IMR-90 (cell line): ENCODE data around the gene PPRC1. TPM values are rescaled to one million over a fixed set of nuclear protein-coding genes. Genes with fewer than 3 reads are reported as not detected.

Experiments used
- ATAC-seq: fragments of 200-7000 bp; cut with Tn5 transposase; 2 replicates; pipeline ENCODE4 v1.9.1; 2020; ENCODE audit warnings: low read depth, mild to moderate bottlenecking, moderate library complexity
- BruUV-seq: library from RNA; stranded (reverse); fragments of 400-500 nt; replicated peaks from 2 replicates; lab custom pipeline; 2021; lab: Mats Ljungman, UMichigan
- CTCF ChIA-PET: fragments of 300-600 bp; formaldehyde crosslinking; extraction: SDS; loops from one replicate; lab custom pipeline; 2021; ENCODE audit warnings: antibody characterized with exemption; lab: Yijun Ruan, JAX
- POLR2A ChIA-PET: fragments of 300-600 bp; sonication (Branson Sonifier 250); formaldehyde crosslinking; loops from one replicate; lab custom pipeline; 2022; ENCODE audit warnings: antibody characterized with exemption; ENCODE audit not compliant: unreplicated experiment; lab: Charles Lee
- DNase-seq: peaks from one replicate; pipeline ENCODE4 v3.0.0; 2013
- H2AFZ ChIP-seq: replicated peaks from 2 replicates; pipeline ENCODE3; 2013; ENCODE audit warnings: low read length, mild to moderate bottlenecking; ENCODE audit not compliant: poor library complexity
- H2AK5ac ChIP-seq: 2 replicates; pipeline ENCODE4 v1.6.1; 2013; ENCODE audit warnings: low read depth, low read length, inconsistent platforms
- H2AK9ac ChIP-seq: replicated peaks from 2 replicates; pipeline ENCODE3; 2013; ENCODE audit warnings: mild to moderate bottlenecking, low read depth, low read length, moderate library complexity; ENCODE audit not compliant: poor library complexity
- H2BK120ac ChIP-seq: 2 replicates; pipeline ENCODE4 v1.6.1; 2013; ENCODE audit warnings: low read depth, low read length, inconsistent platforms
- H2BK15ac ChIP-seq: 3 replicates; pipeline ENCODE4 v1.6.1; 2013; ENCODE audit warnings: low read depth, low read length, inconsistent platforms
- H2BK20ac ChIP-seq: 2 replicates; pipeline ENCODE4 v1.6.1; 2013; ENCODE audit warnings: low read depth, mild to moderate bottlenecking, inconsistent platforms, low read length, moderate library complexity
- H2BK5ac ChIP-seq: 2 replicates; pipeline ENCODE4 v1.6.1; 2013; ENCODE audit warnings: mild to moderate bottlenecking, low read depth, low read length, inconsistent platforms; ENCODE audit not compliant: poor library complexity, severe bottlenecking
- H3K14ac ChIP-seq: replicated peaks from 2 replicates; pipeline ENCODE4 v1.6.1; 2013; ENCODE audit warnings: low read depth, low read length, inconsistent platforms
- H3K18ac ChIP-seq: 2 replicates; pipeline ENCODE4 v1.6.1; 2013; ENCODE audit warnings: low read depth, low read length, control low read depth
- H3K23ac ChIP-seq: 2 replicates; pipeline ENCODE4 v1.6.1; 2013; ENCODE audit warnings: low read depth, low read length, inconsistent platforms
- H3K27ac ChIP-seq: 2 replicates; pipeline ENCODE4 v1.5.1; 2013; ENCODE audit warnings: mild to moderate bottlenecking, control low read depth, low read length; ENCODE audit not compliant: insufficient read depth
- H3K27me3 ChIP-seq: 2 replicates; pipeline ENCODE4 v1.6.1; 2013; ENCODE audit warnings: low read length; ENCODE audit not compliant: control insufficient read depth, insufficient read depth
- H3K36me3 ChIP-seq: 2 replicates; pipeline ENCODE4 v1.6.1; 2013; ENCODE audit warnings: low read length, mixed read lengths; ENCODE audit not compliant: control insufficient read depth, insufficient read depth
- H3K4ac ChIP-seq: 2 replicates; pipeline ENCODE4 v1.6.1; 2013; ENCODE audit warnings: low read depth, low read length, inconsistent platforms
- H3K4me1 ChIP-seq: 2 replicates; pipeline ENCODE4 v1.6.1; 2013; ENCODE audit warnings: low read length, mixed read lengths; ENCODE audit not compliant: control insufficient read depth, insufficient read depth
- H3K4me2 ChIP-seq: 2 replicates; pipeline ENCODE4 v1.6.1; 2013; ENCODE audit warnings: low read depth, mild to moderate bottlenecking, control low read depth, low read length, moderate library complexity
- H3K4me3 ChIP-seq: 2 replicates; pipeline ENCODE4 v1.5.1; 2013; ENCODE audit warnings: low read depth, mild to moderate bottlenecking, control low read depth, low read length, moderate library complexity; ENCODE audit not compliant: insufficient read depth
- H3K56ac ChIP-seq: 2 replicates; pipeline ENCODE4 v1.6.1; 2013; ENCODE audit warnings: low read length, inconsistent platforms; ENCODE audit not compliant: insufficient read depth; ENCODE audit errors: extremely low read depth
- H3K79me1 ChIP-seq, 2 experiments: 2 replicates each; pipeline ENCODE4 v1.6.1; 2013; ENCODE audit warnings: low read length in 2 of 2, inconsistent platforms in 1 of 2, low read depth in 1 of 2
- H3K9ac ChIP-seq: 2 replicates; pipeline ENCODE4 v1.6.1; 2013; ENCODE audit warnings: low read depth, low read length, control low read depth
- H3K9me1 ChIP-seq: 2 replicates; pipeline ENCODE4 v1.6.1; 2013; ENCODE audit warnings: low read length, inconsistent platforms; ENCODE audit not compliant: insufficient read depth
- H3K9me3 ChIP-seq: 2 replicates; pipeline ENCODE4 v1.6.1; 2013; ENCODE audit warnings: low read length; ENCODE audit not compliant: control insufficient read depth, insufficient read depth
- H4K20me1 ChIP-seq: 2 replicates; pipeline ENCODE4 v1.6.1; 2013; ENCODE audit warnings: low read length, inconsistent platforms; ENCODE audit not compliant: insufficient read depth
- H4K5ac ChIP-seq: 2 replicates; pipeline ENCODE4 v1.6.1; 2013; ENCODE audit warnings: mild to moderate bottlenecking, low read depth, low read length, control low read depth
- H4K8ac ChIP-seq, 2 experiments: 2 replicates each; pipeline ENCODE4 v1.6.1; 2013; ENCODE audit warnings: low read depth in 2 of 2, low read length in 2 of 2, control low read depth in 1 of 2, inconsistent platforms in 1 of 2
- H4K91ac ChIP-seq: 2 replicates; pipeline ENCODE4 v1.6.1; 2013; ENCODE audit warnings: low read depth, low read length, inconsistent platforms; ENCODE audit not compliant: insufficient read depth
- BHLHE40 ChIP-seq: fragments of 150-350 bp; IDR thresholded peaks from 2 replicates; pipeline ENCODE4 v1.6.1; 2016; ENCODE audit warnings: mild to moderate bottlenecking, low read depth, low read length
- CHD1 ChIP-seq: IDR thresholded peaks from 2 replicates; pipeline ENCODE4 v1.6.1; 2012; ENCODE audit warnings: low read depth, low read length, improper control_type of control experiment
- FOS ChIP-seq: fragments of 150-350 bp; IDR thresholded peaks from 2 replicates; pipeline ENCODE4 v1.6.1; 2016; ENCODE audit warnings: low read depth, low read length
- MAFK ChIP-seq: IDR thresholded peaks from 2 replicates; pipeline ENCODE4 v1.6.1; 2012; ENCODE audit warnings: low read depth, low read length, improper control_type of control experiment
- MAZ ChIP-seq: IDR thresholded peaks from 2 replicates; pipeline ENCODE4 v1.6.1; 2012; ENCODE audit warnings: low read depth, mild to moderate bottlenecking, low read length, improper control_type of control experiment, moderate library complexity, borderline replicate concordance
- MXI1 ChIP-seq: IDR thresholded peaks from 2 replicates; pipeline ENCODE4 v1.6.1; 2012; ENCODE audit warnings: low read depth, mild to moderate bottlenecking, low read length, moderate library complexity, borderline replicate concordance
- NFE2L2 ChIP-seq: fragments of 150-350 bp; IDR thresholded peaks from 2 replicates; pipeline ENCODE4 v1.6.1; 2016; ENCODE audit warnings: low read depth, mild to moderate bottlenecking, low read length
- POLR2A ChIP-seq: IDR thresholded peaks from 2 replicates; pipeline ENCODE4 v1.6.1; 2012; ENCODE audit warnings: mild to moderate bottlenecking, low read depth, low read length
- RAD21 ChIP-seq: IDR thresholded peaks from 2 replicates; pipeline ENCODE4 v1.6.1; 2012; ENCODE audit warnings: low read length, improper control_type of control experiment
- RFX5 ChIP-seq: IDR thresholded peaks from 2 replicates; pipeline ENCODE4 v1.8.0; 2012; ENCODE audit warnings: low read depth, mild to moderate bottlenecking, low read length, moderate library complexity
- SMC3 ChIP-seq: fragments of 150-350 bp; IDR thresholded peaks from 2 replicates; pipeline ENCODE4 v1.6.1; 2016; ENCODE audit warnings: low read depth, mild to moderate bottlenecking, antibody characterized with exemption, low read length, moderate library complexity
- WGBS, 2 experiments: methylation state at CpG; one replicate each; pipeline versions ENCODE4 v1.1.5 to v1.1.7; 2013; ENCODE audit warnings: missing lambda C conversion rate in 2 of 2; ENCODE audit not compliant: insufficient read length in 1 of 2; ENCODE audit errors: extremely low coverage in 2 of 2; 5-methylcytosine and 5-hydroxymethylcytosine counted together
- dilution Hi-C: fragments of 300-500 bp; cut with HindIII; formaldehyde crosslinking; loops from one replicate; pipeline ENCODE4 v1.14.3; 2018; ENCODE audit warnings: low sequenced_read_pairs; ENCODE audit not compliant: unreplicated experiment
- in situ Hi-C: fragments of 300-500 bp; cut with MboI; formaldehyde crosslinking; loops from 3 replicates; pipeline ENCODE4 v1.14.3; 2019; ENCODE audit warnings: low sequenced_read_pairs, inconsistent platforms, mixed read lengths
- intact Hi-C: fragments of 100-400 bp; cut with micrococcal nuclease; formaldehyde crosslinking; loops from 2 replicates; pipeline ENCODE4 v1.10.0; 2022
- polyA plus RNA-seq, 3 experiments: library from polyadenylated mRNA; depleted of rRNA; stranded (reverse); fragments of >200 nt; gene quantifications; 2 replicates each; pipeline ENCODE4 v1.2.3, GENCODE V29; 2012; ENCODE audit warnings: low replicate concordance in 1 of 3
- total RNA-seq: library from RNA; depleted of rRNA; stranded (reverse); fragments of >200 nt; gene quantifications from 2 replicates; pipeline ENCODE4 v1.2.3, GENCODE V29; 2012
- TF ChIP-seq, protein P1 (sequence below): conservative IDR thresholded peaks from 2 replicates; pipeline ENCODE4 v1.5.1; 2012; ENCODE audit warnings: mild to moderate bottlenecking, low read depth, low read length, improper control_type of control experiment
- TF ChIP-seq, protein P2 (sequence below): fragments of 150-350 bp; IDR thresholded peaks from 2 replicates; pipeline ENCODE4 v1.6.1; 2017; ENCODE audit warnings: mild to moderate bottlenecking, antibody characterized with exemption, low read length, low read depth

Gene PPRC1
- total and polyA plus RNA-seq, 2 of the 4 experiments (the other 2 are of a cell fraction) = 11.8 to 38.7 TPM

- Histone ChIP-seq H4K8ac (peak overlapping the region; percentile 44 to 54), H3K23ac (peak overlapping the region; percentile 57), H3K9ac (no peak overlapping the region), H3K4ac (peak overlapping the region; percentile 91), H3K4me2 (peak overlapping the region; percentile 67), H3K14ac (peak overlapping the region; percentile 79), H3K9me1 (peaks cover 3% of the 10 kb centered on the region; the same call in 1 of the 2 replicates), H2BK20ac (peak overlapping the region; percentile 35; the same call in 1 of the 2 replicates), H2BK5ac (peak overlapping the region; percentile 80), H3K56ac (peak overlapping the region; percentile 35; the same call in 1 of the 2 replicates), H4K5ac (no peak overlapping the region), H2AK5ac (peak overlapping the region; percentile 35), H2AK9ac (peak overlapping the region; percentile 59), H2BK15ac (peak overlapping the region; percentile 33; the same call in 1 of the 3 replicates), H2AFZ (peak overlapping the region; percentile 95), H4K91ac (peak overlapping the region; percentile 74), H2BK120ac (peak overlapping the region; percentile 26; the same call in 1 of the 2 replicates), H3K27me3 (no peaks in the 10 kb centered on the region), H3K4me3 (peak overlapping the region; percentile 8; the same call in 1 of the 2 replicates), H3K9me3 (no peaks in the 10 kb centered on the region), H3K36me3 (peaks cover 35% of the 10 kb centered on the region), H3K4me1 (peaks cover 6% of the 10 kb centered on the region; the same call in 1 of the 2 replicates), H4K20me1 (peaks cover 36% of the 10 kb centered on the region), H3K79me1 (peaks cover 5 to 56% of the 10 kb centered on the region in 2 experiments; a peak in 3 of 4 replicates), H3K27ac (peak overlapping the region; percentile 74), H3K18ac (peak overlapping the region; percentile 10; the same call in 1 of the 2 replicates)
- CTCF ChIA-PET = interaction anchor here (1.0 kb wide), 1 partner anchor 18 kb away, joined by 3 read pairs; no protein-coding TSS in a partner anchor
- BruUV-seq = no TSS peak
- DNase-seq = peak; percentile 79
- WGBS, 2 experiments = 20% methylated on average over 1 of the region's 3 CpGs; no CpG with 5 or more reads in 1 of the 2 experiments
- dilution Hi-C loops = no loop called here
- POLR2A ChIA-PET = interaction anchor here (0.6 kb wide), 1 partner anchor 20 kb away, joined by 3 read pairs; no protein-coding TSS in a partner anchor
- in situ Hi-C loops = no loop called here
- intact Hi-C loops = no loop called here
- peak; percentile 10 for ATAC-seq
- TF ChIP-seq NFE2L2 (no peak), CHD1 (no peak), MAZ (no peak), SMC3 (no peak), FOS (no peak), POLR2A (no peak), RAD21 (no peak), MAFK (no peak), MXI1 (no peak), BHLHE40 (no peak), RFX5 (no peak)
- TF ChIP-seq, protein P1, sequence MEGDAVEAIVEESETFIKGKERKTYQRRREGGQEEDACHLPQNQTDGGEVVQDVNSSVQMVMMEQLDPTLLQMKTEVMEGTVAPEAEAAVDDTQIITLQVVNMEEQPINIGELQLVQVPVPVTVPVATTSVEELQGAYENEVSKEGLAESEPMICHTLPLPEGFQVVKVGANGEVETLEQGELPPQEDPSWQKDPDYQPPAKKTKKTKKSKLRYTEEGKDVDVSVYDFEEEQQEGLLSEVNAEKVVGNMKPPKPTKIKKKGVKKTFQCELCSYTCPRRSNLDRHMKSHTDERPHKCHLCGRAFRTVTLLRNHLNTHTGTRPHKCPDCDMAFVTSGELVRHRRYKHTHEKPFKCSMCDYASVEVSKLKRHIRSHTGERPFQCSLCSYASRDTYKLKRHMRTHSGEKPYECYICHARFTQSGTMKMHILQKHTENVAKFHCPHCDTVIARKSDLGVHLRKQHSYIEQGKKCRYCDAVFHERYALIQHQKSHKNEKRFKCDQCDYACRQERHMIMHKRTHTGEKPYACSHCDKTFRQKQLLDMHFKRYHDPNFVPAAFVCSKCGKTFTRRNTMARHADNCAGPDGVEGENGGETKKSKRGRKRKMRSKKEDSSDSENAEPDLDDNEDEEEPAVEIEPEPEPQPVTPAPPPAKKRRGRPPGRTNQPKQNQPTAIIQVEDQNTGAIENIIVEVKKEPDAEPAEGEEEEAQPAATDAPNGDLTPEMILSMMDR = no peak
- TF ChIP-seq, protein P2, sequence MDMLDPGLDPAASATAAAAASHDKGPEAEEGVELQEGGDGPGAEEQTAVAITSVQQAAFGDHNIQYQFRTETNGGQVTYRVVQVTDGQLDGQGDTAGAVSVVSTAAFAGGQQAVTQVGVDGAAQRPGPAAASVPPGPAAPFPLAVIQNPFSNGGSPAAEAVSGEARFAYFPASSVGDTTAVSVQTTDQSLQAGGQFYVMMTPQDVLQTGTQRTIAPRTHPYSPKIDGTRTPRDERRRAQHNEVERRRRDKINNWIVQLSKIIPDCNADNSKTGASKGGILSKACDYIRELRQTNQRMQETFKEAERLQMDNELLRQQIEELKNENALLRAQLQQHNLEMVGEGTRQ = no peak
These were observed 18.3 kb downstream of the PPRC1 start for GRCh38 chr10:102150970-102151773.
